ENCODE results near the gene VPS72.

DNA sequence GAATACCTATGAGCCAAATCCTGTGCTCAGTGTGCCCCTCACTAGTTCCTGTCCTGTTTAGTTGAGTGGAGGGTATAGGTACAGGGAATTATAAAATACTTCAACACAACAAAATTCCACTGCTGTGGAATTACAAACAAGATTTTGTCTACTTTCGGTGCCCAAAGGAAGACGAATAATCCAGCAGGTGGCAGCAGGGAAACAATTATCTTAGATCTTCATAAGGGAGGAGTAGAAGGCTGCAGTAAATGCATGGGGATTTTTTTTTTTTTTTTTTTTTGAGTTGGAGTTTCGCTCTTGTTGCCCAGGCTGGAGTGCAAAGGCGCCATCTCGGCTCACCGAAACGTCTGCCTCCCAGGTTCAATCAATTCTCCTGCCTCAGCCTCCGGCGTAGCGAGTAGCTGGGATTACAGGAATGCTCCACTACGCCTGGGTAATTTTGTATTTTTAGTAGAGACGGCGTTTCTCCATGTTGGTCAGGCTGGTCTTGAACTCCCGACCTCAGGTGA is 6.3 kb upstream of the VPS72 start:
- TF ChIP-seq ZNF473 (tag by site-specific recombination; IDR thresholded peaks at IDR 0.05) (no peak), ZFP41 (tag by site-specific recombination; IDR thresholded peaks at IDR 0.05; ENCODE audit: borderline replicate concordance) (no peak), ZNF274 (IDR thresholded peaks at IDR 0.05; ENCODE audit: low read length) (no peak), ZNF274 (tag by site-specific recombination; IDR thresholded peaks at IDR 0.05; ENCODE audit: borderline replicate concordance) (no peak), ZNF140 (tag by site-specific recombination; IDR thresholded peaks at IDR 0.05) (no peak), ZNF555 (tag by site-specific recombination; conservative IDR thresholded peaks at IDR 0.05) (no peak), ZNF549 (tag by site-specific recombination; IDR thresholded peaks at IDR 0.05) (no peak), ZNF548 (tag by site-specific recombination; IDR thresholded peaks at IDR 0.05) (no peak)
- TF ChIP-seq, protein P1, sequence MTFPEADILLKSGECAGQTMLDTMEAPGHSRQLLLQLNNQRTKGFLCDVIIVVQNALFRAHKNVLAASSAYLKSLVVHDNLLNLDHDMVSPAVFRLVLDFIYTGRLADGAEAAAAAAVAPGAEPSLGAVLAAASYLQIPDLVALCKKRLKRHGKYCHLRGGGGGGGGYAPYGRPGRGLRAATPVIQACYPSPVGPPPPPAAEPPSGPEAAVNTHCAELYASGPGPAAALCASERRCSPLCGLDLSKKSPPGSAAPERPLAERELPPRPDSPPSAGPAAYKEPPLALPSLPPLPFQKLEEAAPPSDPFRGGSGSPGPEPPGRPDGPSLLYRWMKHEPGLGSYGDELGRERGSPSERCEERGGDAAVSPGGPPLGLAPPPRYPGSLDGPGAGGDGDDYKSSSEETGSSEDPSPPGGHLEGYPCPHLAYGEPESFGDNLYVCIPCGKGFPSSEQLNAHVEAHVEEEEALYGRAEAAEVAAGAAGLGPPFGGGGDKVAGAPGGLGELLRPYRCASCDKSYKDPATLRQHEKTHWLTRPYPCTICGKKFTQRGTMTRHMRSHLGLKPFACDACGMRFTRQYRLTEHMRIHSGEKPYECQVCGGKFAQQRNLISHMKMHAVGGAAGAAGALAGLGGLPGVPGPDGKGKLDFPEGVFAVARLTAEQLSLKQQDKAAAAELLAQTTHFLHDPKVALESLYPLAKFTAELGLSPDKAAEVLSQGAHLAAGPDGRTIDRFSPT (tag by site-specific recombination; IDR thresholded peaks at IDR 0.05) = no peak
- TF ChIP-seq, protein P2, sequence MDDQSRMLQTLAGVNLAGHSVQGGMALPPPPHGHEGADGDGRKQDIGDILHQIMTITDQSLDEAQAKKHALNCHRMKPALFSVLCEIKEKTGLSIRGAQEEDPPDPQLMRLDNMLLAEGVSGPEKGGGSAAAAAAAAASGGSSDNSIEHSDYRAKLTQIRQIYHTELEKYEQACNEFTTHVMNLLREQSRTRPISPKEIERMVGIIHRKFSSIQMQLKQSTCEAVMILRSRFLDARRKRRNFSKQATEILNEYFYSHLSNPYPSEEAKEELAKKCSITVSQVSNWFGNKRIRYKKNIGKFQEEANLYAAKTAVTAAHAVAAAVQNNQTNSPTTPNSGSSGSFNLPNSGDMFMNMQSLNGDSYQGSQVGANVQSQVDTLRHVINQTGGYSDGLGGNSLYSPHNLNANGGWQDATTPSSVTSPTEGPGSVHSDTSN (CRISPR knock-in tag; IDR thresholded peaks at IDR 0.05) = no peak
- TF ChIP-seq, protein P3, sequence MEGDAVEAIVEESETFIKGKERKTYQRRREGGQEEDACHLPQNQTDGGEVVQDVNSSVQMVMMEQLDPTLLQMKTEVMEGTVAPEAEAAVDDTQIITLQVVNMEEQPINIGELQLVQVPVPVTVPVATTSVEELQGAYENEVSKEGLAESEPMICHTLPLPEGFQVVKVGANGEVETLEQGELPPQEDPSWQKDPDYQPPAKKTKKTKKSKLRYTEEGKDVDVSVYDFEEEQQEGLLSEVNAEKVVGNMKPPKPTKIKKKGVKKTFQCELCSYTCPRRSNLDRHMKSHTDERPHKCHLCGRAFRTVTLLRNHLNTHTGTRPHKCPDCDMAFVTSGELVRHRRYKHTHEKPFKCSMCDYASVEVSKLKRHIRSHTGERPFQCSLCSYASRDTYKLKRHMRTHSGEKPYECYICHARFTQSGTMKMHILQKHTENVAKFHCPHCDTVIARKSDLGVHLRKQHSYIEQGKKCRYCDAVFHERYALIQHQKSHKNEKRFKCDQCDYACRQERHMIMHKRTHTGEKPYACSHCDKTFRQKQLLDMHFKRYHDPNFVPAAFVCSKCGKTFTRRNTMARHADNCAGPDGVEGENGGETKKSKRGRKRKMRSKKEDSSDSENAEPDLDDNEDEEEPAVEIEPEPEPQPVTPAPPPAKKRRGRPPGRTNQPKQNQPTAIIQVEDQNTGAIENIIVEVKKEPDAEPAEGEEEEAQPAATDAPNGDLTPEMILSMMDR (tag by site-specific recombination; IDR thresholded peaks at IDR 0.05) = peak; percentile 68; the same call in 1 of the 2 replicates
- TF ChIP-seq, protein P4, sequence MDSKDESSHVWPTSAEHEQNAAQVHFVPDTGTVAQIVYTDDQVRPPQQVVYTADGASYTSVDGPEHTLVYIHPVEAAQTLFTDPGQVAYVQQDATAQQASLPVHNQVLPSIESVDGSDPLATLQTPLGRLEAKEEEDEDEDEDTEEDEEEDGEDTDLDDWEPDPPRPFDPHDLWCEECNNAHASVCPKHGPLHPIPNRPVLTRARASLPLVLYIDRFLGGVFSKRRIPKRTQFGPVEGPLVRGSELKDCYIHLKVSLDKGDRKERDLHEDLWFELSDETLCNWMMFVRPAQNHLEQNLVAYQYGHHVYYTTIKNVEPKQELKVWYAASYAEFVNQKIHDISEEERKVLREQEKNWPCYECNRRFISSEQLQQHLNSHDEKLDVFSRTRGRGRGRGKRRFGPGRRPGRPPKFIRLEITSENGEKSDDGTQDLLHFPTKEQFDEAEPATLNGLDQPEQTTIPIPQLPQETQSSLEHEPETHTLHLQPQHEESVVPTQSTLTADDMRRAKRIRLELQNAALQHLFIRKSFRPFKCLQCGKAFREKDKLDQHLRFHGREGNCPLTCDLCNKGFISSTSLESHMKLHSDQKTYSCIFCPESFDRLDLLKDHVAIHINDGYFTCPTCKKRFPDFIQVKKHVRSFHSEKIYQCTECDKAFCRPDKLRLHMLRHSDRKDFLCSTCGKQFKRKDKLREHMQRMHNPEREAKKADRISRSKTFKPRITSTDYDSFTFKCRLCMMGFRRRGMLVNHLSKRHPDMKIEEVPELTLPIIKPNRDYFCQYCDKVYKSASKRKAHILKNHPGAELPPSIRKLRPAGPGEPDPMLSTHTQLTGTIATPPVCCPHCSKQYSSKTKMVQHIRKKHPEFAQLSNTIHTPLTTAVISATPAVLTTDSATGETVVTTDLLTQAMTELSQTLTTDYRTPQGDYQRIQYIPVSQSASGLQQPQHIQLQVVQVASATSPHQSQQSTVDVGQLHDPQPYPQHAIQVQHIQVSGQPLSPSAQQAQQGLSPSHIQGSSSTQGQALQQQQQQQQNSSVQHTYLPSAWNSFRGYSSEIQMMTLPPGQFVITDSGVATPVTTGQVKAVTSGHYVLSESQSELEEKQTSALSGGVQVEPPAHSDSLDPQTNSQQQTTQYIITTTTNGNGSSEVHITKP (tag by site-specific recombination; IDR thresholded peaks at IDR 0.05) = peak; percentile 55
